Measurements from ENCODE around the gene ASTN1.

ASTN1 gene

GRCh38 chr1:177045151-177045550 lies 119.4 kb downstream of the ASTN1 start:
- H3K27ac ChIP-seq (ENCODE audit: low read depth, low read length): no peak overlapping the region
- H3K36me3 ChIP-seq (ENCODE audit: control insufficient read depth in 1 of 2, insufficient read depth in 2 of 2, low read length in 2 of 2): no peaks in the 10 kb centered on the region
- H3K9me3 ChIP-seq (ENCODE audit: control insufficient read depth in 1 of 2, low read length in 2 of 2): no peaks in the 10 kb centered on the region
- H3K4me1 ChIP-seq (ENCODE audit: control insufficient read depth in 1 of 2, insufficient read depth in 2 of 2, low read length in 2 of 2): no peaks in the 10 kb centered on the region
- H3K9ac ChIP-seq (ENCODE audit: low read depth in 1 of 2, low read length in 2 of 2): no peak overlapping the region
- H3K27me3 ChIP-seq (ENCODE audit: control insufficient read depth in 1 of 2, insufficient read depth in 2 of 2, low read length in 2 of 2): no peaks in the 10 kb centered on the region
- H3K4me3 ChIP-seq (ENCODE audit: low read depth in 1 of 2, low read length in 2 of 2): no peak overlapping the region

GRCh38 chr1:177044390-177044789 lies 120.1 kb downstream of the ASTN1 start:
- Histone ChIP-seq H3K27ac (ENCODE audit: low read depth, low read length) (no peak overlapping the region), H3K9me3 (ENCODE audit: control insufficient read depth in 1 of 2, low read length in 2 of 2) (no peaks in the 10 kb centered on the region), H3K27me3 (ENCODE audit: control insufficient read depth in 1 of 2, insufficient read depth in 2 of 2, low read length in 2 of 2) (no peaks in the 10 kb centered on the region), H3K4me3 (ENCODE audit: low read depth in 1 of 2, low read length in 2 of 2) (no peak overlapping the region), H3K36me3 (ENCODE audit: control insufficient read depth in 1 of 2, insufficient read depth in 2 of 2, low read length in 2 of 2) (no peaks in the 10 kb centered on the region), H3K4me1 (ENCODE audit: control insufficient read depth in 1 of 2, insufficient read depth in 2 of 2, low read length in 2 of 2) (no peaks in the 10 kb centered on the region), H3K9ac (ENCODE audit: low read depth in 1 of 2, low read length in 2 of 2) (no peak overlapping the region)

- no peaks in the 10 kb centered on the region for H3K4me1 ChIP-seq (ENCODE audit: control insufficient read depth in 1 of 2, insufficient read depth in 2 of 2, low read length in 2 of 2)
- H3K4me3 ChIP-seq (ENCODE audit: low read depth in 1 of 2, low read length in 2 of 2): no peak overlapping the region
- no peak overlapping the region for H3K9ac ChIP-seq (ENCODE audit: low read depth in 1 of 2, low read length in 2 of 2)
Measured at GRCh38 chr1:177043597-177043996, 120.9 kb downstream of the ASTN1 start.

GRCh38 chr1:177035586-177035985 lies 128.9 kb downstream of the ASTN1 start:
- H3K36me3 ChIP-seq (ENCODE audit: control insufficient read depth in 1 of 2, insufficient read depth in 2 of 2, low read length in 2 of 2): no peaks in the 10 kb centered on the region
- no peaks in the 10 kb centered on the region for H3K27me3 ChIP-seq (ENCODE audit: control insufficient read depth in 1 of 2, insufficient read depth in 2 of 2, low read length in 2 of 2)
- H3K4me3 ChIP-seq (ENCODE audit: low read depth in 1 of 2, low read length in 2 of 2): no peak overlapping the region
- H3K9me3 ChIP-seq (ENCODE audit: control insufficient read depth in 1 of 2, low read length in 2 of 2): no peaks in the 10 kb centered on the region
- H3K9ac ChIP-seq (ENCODE audit: low read depth in 1 of 2, low read length in 2 of 2): no peak overlapping the region
- H3K27ac ChIP-seq (ENCODE audit: low read depth, low read length): no peak overlapping the region
- H3K4me1 ChIP-seq (ENCODE audit: control insufficient read depth in 1 of 2, insufficient read depth in 2 of 2, low read length in 2 of 2): no peaks in the 10 kb centered on the region

More at GRCh38 chr1:177043597-177043996, 120.9 kb downstream of the ASTN1 start:
- H3K27me3 ChIP-seq (ENCODE audit: control insufficient read depth in 1 of 2, insufficient read depth in 2 of 2, low read length in 2 of 2): no peaks in the 10 kb centered on the region
- no peaks in the 10 kb centered on the region for H3K36me3 ChIP-seq (ENCODE audit: control insufficient read depth in 1 of 2, insufficient read depth in 2 of 2, low read length in 2 of 2)
- no peak overlapping the region for H3K27ac ChIP-seq (ENCODE audit: low read depth, low read length)
- no peaks in the 10 kb centered on the region for H3K9me3 ChIP-seq (ENCODE audit: control insufficient read depth in 1 of 2, low read length in 2 of 2)

- no peak overlapping the region for H3K4me3 ChIP-seq (ENCODE audit: low read depth in 1 of 2, low read length in 2 of 2)
- H3K4me1 ChIP-seq (ENCODE audit: control insufficient read depth in 1 of 2, insufficient read depth in 2 of 2, low read length in 2 of 2): no peaks in the 10 kb centered on the region
- no peaks in the 10 kb centered on the region for H3K27me3 ChIP-seq (ENCODE audit: control insufficient read depth in 1 of 2, insufficient read depth in 2 of 2, low read length in 2 of 2)
- H3K36me3 ChIP-seq (ENCODE audit: control insufficient read depth in 1 of 2, insufficient read depth in 2 of 2, low read length in 2 of 2): no peaks in the 10 kb centered on the region
- no peak overlapping the region for H3K9ac ChIP-seq (ENCODE audit: low read depth in 1 of 2, low read length in 2 of 2)
- no peak overlapping the region for H3K27ac ChIP-seq (ENCODE audit: low read depth, low read length)
- no peaks in the 10 kb centered on the region for H3K9me3 ChIP-seq (ENCODE audit: control insufficient read depth in 1 of 2, low read length in 2 of 2)
Measured at GRCh38 chr1:177033628-177034027, 130.9 kb downstream of the ASTN1 start.

GRCh38 chr1:177032434-177032833 lies 132.1 kb downstream of the ASTN1 start:
- Histone ChIP-seq H3K9me3 (ENCODE audit: control insufficient read depth in 1 of 2, low read length in 2 of 2) (no peaks in the 10 kb centered on the region), H3K27ac (ENCODE audit: low read depth, low read length) (no peak overlapping the region), H3K9ac (ENCODE audit: low read depth in 1 of 2, low read length in 2 of 2) (no peak overlapping the region), H3K36me3 (ENCODE audit: control insufficient read depth in 1 of 2, insufficient read depth in 2 of 2, low read length in 2 of 2) (no peaks in the 10 kb centered on the region), H3K4me1 (ENCODE audit: control insufficient read depth in 1 of 2, insufficient read depth in 2 of 2, low read length in 2 of 2) (no peaks in the 10 kb centered on the region), H3K4me3 (ENCODE audit: low read depth in 1 of 2, low read length in 2 of 2) (no peak overlapping the region), H3K27me3 (ENCODE audit: control insufficient read depth in 1 of 2, insufficient read depth in 2 of 2, low read length in 2 of 2) (no peaks in the 10 kb centered on the region)

GRCh38 chr1:177024623-177025022 lies 139.9 kb downstream of the ASTN1 start:
- Histone ChIP-seq H3K9ac (ENCODE audit: low read depth in 1 of 2, low read length in 2 of 2) (no peak overlapping the region), H3K27ac (ENCODE audit: low read depth, low read length) (no peak overlapping the region), H3K27me3 (ENCODE audit: control insufficient read depth in 1 of 2, insufficient read depth in 2 of 2, low read length in 2 of 2) (no peaks in the 10 kb centered on the region), H3K9me3 (ENCODE audit: control insufficient read depth in 1 of 2, low read length in 2 of 2) (no peaks in the 10 kb centered on the region), H3K36me3 (ENCODE audit: control insufficient read depth in 1 of 2, insufficient read depth in 2 of 2, low read length in 2 of 2) (no peaks in the 10 kb centered on the region), H3K4me1 (ENCODE audit: control insufficient read depth in 1 of 2, insufficient read depth in 2 of 2, low read length in 2 of 2) (no peaks in the 10 kb centered on the region), H3K4me3 (ENCODE audit: low read depth in 1 of 2, low read length in 2 of 2) (no peak overlapping the region)

GRCh38 chr1:177023726-177024125 lies 140.8 kb downstream of the ASTN1 start:
- Histone ChIP-seq H3K9ac (ENCODE audit: low read depth in 1 of 2, low read length in 2 of 2) (no peak overlapping the region), H3K4me1 (ENCODE audit: control insufficient read depth in 1 of 2, insufficient read depth in 2 of 2, low read length in 2 of 2) (no peaks in the 10 kb centered on the region), H3K9me3 (ENCODE audit: control insufficient read depth in 1 of 2, low read length in 2 of 2) (no peaks in the 10 kb centered on the region), H3K36me3 (ENCODE audit: control insufficient read depth in 1 of 2, insufficient read depth in 2 of 2, low read length in 2 of 2) (no peaks in the 10 kb centered on the region), H3K4me3 (ENCODE audit: low read depth in 1 of 2, low read length in 2 of 2) (no peak overlapping the region), H3K27me3 (ENCODE audit: control insufficient read depth in 1 of 2, insufficient read depth in 2 of 2, low read length in 2 of 2) (no peaks in the 10 kb centered on the region), H3K27ac (ENCODE audit: low read depth, low read length) (no peak overlapping the region)

- Histone ChIP-seq H3K4me1 (ENCODE audit: control insufficient read depth in 1 of 2, insufficient read depth in 2 of 2, low read length in 2 of 2) (no peaks in the 10 kb centered on the region), H3K9ac (ENCODE audit: low read depth in 1 of 2, low read length in 2 of 2) (no peak overlapping the region), H3K27me3 (ENCODE audit: control insufficient read depth in 1 of 2, insufficient read depth in 2 of 2, low read length in 2 of 2) (no peaks in the 10 kb centered on the region), H3K36me3 (ENCODE audit: control insufficient read depth in 1 of 2, insufficient read depth in 2 of 2, low read length in 2 of 2) (no peaks in the 10 kb centered on the region), H3K27ac (ENCODE audit: low read depth, low read length) (no peak overlapping the region), H3K9me3 (ENCODE audit: control insufficient read depth in 1 of 2, low read length in 2 of 2) (no peaks in the 10 kb centered on the region), H3K4me3 (ENCODE audit: low read depth in 1 of 2, low read length in 2 of 2) (no peak overlapping the region)
Measured at GRCh38 chr1:177023249-177023648, 141.3 kb downstream of the ASTN1 start.

GRCh38 chr1:177021687-177022086 lies 142.8 kb downstream of the ASTN1 start:
- H3K9me3 ChIP-seq (ENCODE audit: control insufficient read depth in 1 of 2, low read length in 2 of 2): no peaks in the 10 kb centered on the region
- no peak overlapping the region for H3K9ac ChIP-seq (ENCODE audit: low read depth in 1 of 2, low read length in 2 of 2)
- no peaks in the 10 kb centered on the region for H3K36me3 ChIP-seq (ENCODE audit: control insufficient read depth in 1 of 2, insufficient read depth in 2 of 2, low read length in 2 of 2)
- no peaks in the 10 kb centered on the region for H3K4me1 ChIP-seq (ENCODE audit: control insufficient read depth in 1 of 2, insufficient read depth in 2 of 2, low read length in 2 of 2)
- no peak overlapping the region for H3K27ac ChIP-seq (ENCODE audit: low read depth, low read length)
- H3K27me3 ChIP-seq (ENCODE audit: control insufficient read depth in 1 of 2, insufficient read depth in 2 of 2, low read length in 2 of 2): no peaks in the 10 kb centered on the region
- no peak overlapping the region for H3K4me3 ChIP-seq (ENCODE audit: low read depth in 1 of 2, low read length in 2 of 2)
